AG04450 (cell line): Measurements from ENCODE around the gene IL1RAPL1. TPM values are rescaled to one million over a fixed set of nuclear protein-coding genes. Genes with fewer than 3 reads are reported as not detected.

Experiments
- CTCF ChIA-PET: fragments of 300-600, 350-600 bp; formaldehyde crosslinking; extraction: SDS; loops from one replicate; lab custom pipeline; 2022; ENCODE audit warnings: antibody characterized with exemption, inconsistent platforms; lab: Charles Lee
- POLR2A ChIA-PET: fragments of 350-600 bp; formaldehyde crosslinking; extraction: SDS; loops from one replicate; lab custom pipeline; 2021; ENCODE audit warnings: antibody characterized with exemption, inconsistent platforms; lab: Yijun Ruan, JAX
- DNase-seq: peaks from one replicate; pipeline ENCODE4 v3.0.0-alpha.2; 2011; ENCODE audit warnings: low read depth, low spot score
- H3K27ac ChIP-seq: one replicate; pipeline ENCODE4 v1.5.1; 2012; ENCODE audit warnings: low read depth, low read length, control low read depth
- H3K27me3 ChIP-seq: one replicate; pipeline ENCODE4 v1.6.0; 2012; ENCODE audit warnings: low read length; ENCODE audit not compliant: control insufficient read depth, insufficient read depth
- H3K4me3 ChIP-seq: 2 replicates; pipeline ENCODE4 v1.5.1; 2011; ENCODE audit warnings: mild to moderate bottlenecking, low read depth, low read length, control low read depth
- H3K9me3 ChIP-seq: 2 replicates; pipeline ENCODE4 v1.5.1; 2012; ENCODE audit warnings: low read length; ENCODE audit not compliant: control insufficient read depth, insufficient read depth
- polyA plus RNA-seq: library from polyadenylated mRNA; depleted of rRNA; stranded (reverse); fragments of >200 nt; gene quantifications from 2 replicates; pipeline ENCODE4 v1.2.3, GENCODE V29; 2011
- TF ChIP-seq, protein P1 (sequence below): IDR thresholded peaks from 2 replicates; pipeline ENCODE4 v1.5.1; 2011; ENCODE audit warnings: low read depth, low read length, control low read depth, inconsistent platforms

The IL1RAPL1 gene
- polyA plus RNA-seq, 1 experiment: 0.93 TPM

DNA sequence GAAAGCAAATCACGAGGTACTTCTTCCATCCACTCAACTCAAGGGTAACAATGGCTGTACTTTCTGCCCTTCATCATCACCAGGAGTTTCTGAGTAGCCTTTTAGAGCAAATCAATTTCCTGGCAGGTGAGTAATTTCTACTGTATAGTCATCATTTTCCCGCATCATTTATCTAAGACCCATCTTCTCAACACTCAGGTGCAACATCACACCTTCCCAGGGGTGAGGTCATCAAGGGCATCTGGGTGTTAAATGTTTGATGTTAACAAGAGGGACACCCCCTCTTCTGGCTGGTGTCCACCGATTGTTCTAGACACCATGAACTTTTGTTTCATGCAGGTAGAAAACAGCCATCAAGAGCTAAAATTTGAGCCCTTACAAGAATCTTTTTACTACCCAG, 1314.8 kb downstream of the IL1RAPL1 start:
- Histone ChIP-seq H3K27ac (no peak overlapping the region), H3K27me3 (no peaks in the 10 kb centered on the region), H3K9me3 (no peaks in the 10 kb centered on the region), H3K4me3 (no peak overlapping the region)
- POLR2A ChIA-PET: no interaction called here
- DNase-seq: no peak
- CTCF ChIA-PET: interaction anchor here (1.1 kb wide), 1 partner anchor 433 kb away, joined by 3 read pairs; no protein-coding TSS in a partner anchor
- TF ChIP-seq, protein P1, sequence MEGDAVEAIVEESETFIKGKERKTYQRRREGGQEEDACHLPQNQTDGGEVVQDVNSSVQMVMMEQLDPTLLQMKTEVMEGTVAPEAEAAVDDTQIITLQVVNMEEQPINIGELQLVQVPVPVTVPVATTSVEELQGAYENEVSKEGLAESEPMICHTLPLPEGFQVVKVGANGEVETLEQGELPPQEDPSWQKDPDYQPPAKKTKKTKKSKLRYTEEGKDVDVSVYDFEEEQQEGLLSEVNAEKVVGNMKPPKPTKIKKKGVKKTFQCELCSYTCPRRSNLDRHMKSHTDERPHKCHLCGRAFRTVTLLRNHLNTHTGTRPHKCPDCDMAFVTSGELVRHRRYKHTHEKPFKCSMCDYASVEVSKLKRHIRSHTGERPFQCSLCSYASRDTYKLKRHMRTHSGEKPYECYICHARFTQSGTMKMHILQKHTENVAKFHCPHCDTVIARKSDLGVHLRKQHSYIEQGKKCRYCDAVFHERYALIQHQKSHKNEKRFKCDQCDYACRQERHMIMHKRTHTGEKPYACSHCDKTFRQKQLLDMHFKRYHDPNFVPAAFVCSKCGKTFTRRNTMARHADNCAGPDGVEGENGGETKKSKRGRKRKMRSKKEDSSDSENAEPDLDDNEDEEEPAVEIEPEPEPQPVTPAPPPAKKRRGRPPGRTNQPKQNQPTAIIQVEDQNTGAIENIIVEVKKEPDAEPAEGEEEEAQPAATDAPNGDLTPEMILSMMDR: no peak

DNA sequence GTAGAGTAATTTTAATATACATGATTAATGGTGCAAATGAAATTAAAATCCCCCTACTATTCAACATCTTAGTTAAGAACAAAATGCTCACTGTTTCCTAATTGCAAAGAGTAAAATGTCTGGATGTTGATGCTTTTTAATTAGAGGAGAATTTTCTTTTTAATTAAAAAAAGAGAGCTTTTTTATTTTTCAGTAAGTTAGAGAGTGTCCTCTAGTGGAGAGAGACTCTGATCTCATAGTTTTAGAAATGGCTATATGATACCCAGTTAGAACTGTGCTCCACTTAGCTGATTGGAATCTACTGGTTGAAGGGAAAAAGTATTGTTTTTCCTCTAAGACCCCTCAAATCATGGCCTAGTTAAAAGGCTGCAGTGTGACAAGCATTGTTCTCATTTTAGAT, 1316.1 kb downstream of the IL1RAPL1 start:
- Histone ChIP-seq H3K9me3 (no peaks in the 10 kb centered on the region), H3K27me3 (no peaks in the 10 kb centered on the region), H3K4me3 (no peak overlapping the region), H3K27ac (no peak overlapping the region)
- CTCF ChIA-PET: interaction anchor here (0.7 to 1.5 kb wide), 9 partner anchors 8 to 1312 kb away, joined by 3 to 6 read pairs (median 3); no protein-coding TSS in a partner anchor
- POLR2A ChIA-PET: no interaction called here
- DNase-seq: no peak
- TF ChIP-seq, protein P1: peak; percentile 54

DNA sequence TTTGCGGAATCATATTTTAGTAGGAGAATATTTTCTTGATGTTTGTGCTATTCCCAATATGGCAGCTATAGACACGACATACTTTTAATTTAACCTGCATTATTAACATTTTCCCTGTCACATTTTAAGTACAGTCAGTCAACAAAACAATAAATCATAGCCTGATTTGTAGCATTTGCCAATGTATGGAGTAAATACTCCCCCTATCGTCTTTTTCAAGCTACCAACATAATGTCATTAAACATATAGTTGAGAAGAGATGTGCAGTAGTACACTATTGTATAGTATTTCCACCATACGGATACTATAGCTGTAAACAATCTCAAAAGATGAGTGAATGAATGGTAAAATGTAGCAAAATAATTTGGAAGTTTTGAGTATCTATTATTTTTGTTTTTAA, 1324.4 kb downstream of the IL1RAPL1 start:
- TF ChIP-seq, protein P1: no peak
- Histone ChIP-seq H3K27ac (no peak overlapping the region), H3K27me3 (no peaks in the 10 kb centered on the region), H3K4me3 (no peak overlapping the region), H3K9me3 (no peaks in the 10 kb centered on the region)
- no peak for DNase-seq
- ChIA-PET POLR2A (no interaction called here), CTCF (interaction anchor here (0.7 kb wide), 1 partner anchor 8 kb away, joined by 3 read pairs; no protein-coding TSS in a partner anchor)

DNA sequence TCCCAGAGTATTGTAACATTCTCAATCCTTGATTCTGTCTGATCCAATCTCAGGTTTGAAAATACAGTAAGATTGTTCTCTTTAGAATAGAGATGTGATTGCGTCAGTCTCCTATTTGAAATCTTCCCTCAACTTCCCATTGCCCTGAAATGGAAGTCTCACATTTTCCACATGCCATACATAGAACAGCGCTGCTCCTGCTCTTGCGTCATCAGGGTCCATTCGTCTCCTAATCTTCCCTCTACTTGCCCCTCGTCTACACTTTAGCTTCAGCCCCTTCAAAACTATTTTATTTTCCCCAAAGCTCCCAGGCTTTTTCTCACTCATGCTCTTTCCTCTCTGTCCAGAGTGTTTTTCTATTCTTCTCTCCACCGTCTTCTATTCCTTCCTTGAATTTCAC, 1326.4 kb downstream of the IL1RAPL1 start:
- no peak for DNase-seq
- ChIA-PET CTCF (no interaction called here), POLR2A (no interaction called here)
- TF ChIP-seq, protein P1: no peak
- Histone ChIP-seq H3K27ac (no peak overlapping the region), H3K9me3 (no peaks in the 10 kb centered on the region), H3K4me3 (no peak overlapping the region), H3K27me3 (no peaks in the 10 kb centered on the region)

DNA sequence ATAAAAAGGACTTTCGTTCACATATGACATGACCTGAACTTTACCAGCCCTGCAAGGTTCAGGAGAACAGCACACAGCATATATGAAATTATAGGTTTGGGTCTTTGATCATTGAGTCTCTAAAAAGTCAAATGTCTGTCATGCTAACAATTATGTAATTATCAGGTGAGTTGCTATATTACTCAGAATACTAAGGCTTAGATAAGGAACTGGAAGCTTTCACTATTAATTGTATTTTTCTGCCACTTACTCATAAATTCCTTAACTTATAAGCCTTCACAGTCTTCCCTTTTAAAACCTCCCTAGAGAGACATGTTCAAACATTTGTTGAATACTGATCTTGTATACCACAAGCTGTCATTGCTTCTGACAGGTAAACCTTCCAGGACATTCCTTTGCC, 1335.4 kb downstream of the IL1RAPL1 start:
- H3K27ac ChIP-seq: no peak overlapping the region
- TF ChIP-seq, protein P1: no peak
- CTCF ChIA-PET: no interaction called here
- POLR2A ChIA-PET: no interaction called here
- no peak for DNase-seq
- no peaks in the 10 kb centered on the region for H3K27me3 ChIP-seq
- H3K9me3 ChIP-seq: no peaks in the 10 kb centered on the region
- H3K4me3 ChIP-seq: no peak overlapping the region
